HS-5 (cell line): Measurements from ENCODE around the gene LYPD4.
"Not testable (repeated sequence)": the region's sequence is repeated elsewhere in the genome, so short reads cannot be mapped to it uniquely, and the experiment has no call there.

Source experiments
- DNase-seq: peaks from one replicate; pipeline ENCODE4 v3.0.0-alpha.2; 2012; ENCODE audit warnings: low read depth

The LYPD4 gene, protein sequence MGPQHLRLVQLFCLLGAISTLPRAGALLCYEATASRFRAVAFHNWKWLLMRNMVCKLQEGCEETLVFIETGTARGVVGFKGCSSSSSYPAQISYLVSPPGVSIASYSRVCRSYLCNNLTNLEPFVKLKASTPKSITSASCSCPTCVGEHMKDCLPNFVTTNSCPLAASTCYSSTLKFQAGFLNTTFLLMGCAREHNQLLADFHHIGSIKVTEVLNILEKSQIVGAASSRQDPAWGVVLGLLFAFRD

DNA sequence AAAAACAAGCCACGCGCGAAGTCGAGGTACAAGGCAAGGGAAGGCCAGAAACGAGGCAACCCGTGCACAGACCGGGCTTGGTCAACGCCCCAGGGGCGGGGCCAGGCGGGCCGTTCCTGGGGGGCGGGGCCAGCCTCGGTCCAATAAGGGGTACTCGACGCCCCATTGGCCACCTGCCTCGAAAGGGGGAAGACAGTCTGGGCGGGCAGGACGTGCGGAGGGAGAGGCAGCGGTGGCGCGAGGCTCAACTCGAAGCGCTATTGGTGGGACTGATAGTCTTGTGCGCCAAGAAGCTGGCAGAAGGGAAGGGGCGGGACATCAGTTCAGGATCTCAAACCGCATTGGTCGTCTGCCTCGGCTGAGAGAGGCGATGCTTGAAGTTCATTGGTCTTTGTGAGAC, at the start of gene LYPD4:
TSS of gene LYPD4 (minus strand) at position 83 of the 400 bp plus-strand sequence. CDS start 5,398 bp downstream, outside the sequence.
- DNase-seq, result no peak

DNA sequence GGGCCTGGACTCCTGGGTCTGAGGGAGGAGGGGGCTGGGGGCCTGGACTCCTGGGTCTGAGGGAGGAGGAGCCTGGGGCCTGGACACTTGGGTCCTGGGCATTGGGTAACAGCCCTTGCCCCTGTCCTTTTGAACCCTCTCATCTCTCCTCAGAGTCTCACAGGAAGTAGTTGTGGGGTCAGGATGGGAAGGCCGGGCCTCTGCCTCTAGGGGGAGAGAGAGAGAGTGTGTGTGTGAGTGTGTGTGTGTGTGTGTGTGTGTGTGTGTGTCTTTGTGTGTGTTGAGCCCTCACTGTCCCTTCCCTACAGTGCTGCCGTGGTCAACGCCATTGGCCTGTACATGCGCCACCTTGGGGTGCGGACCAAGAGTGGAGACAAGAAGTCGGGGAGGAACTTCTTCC, 49.4 kb upstream of the LYPD4 start:
- no peak for DNase-seq

DNA sequence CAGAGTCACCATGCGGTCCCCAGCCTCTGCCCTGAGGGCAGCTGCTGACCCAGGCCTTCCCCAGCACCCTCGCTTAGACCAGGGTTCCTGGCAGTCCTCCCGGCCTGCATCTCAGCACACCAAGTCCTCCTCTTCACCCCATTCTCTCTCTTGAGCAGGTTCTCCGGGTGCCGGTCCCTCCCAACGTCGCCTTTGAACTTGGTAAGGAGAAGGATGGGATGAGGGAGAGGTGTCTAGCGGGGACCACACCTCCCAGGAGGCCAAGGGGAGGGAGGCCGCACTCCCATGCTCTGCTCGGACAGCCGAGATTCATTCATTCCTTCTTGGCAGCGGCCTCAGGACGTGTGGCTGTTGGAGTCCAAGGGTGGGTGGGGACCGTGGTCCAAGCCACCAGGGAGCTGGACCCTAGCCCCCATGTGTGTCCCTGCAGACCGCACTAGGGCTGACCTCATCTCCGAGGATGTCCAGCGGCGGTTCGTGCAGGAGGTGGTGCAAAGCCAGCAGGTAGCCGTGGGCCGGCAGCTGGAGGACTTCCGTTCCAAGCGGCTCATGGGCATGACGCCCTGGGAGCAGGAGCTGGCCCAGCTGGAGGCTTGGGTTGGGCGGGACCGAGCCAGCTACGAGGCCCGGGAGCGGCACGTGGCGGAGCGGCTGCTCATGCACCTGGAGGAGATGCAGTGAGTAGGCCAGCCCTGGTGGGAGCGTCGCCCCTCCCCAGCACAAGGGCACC, 47.9 kb upstream of the LYPD4 start:
- DNase-seq, result no peak

DNA sequence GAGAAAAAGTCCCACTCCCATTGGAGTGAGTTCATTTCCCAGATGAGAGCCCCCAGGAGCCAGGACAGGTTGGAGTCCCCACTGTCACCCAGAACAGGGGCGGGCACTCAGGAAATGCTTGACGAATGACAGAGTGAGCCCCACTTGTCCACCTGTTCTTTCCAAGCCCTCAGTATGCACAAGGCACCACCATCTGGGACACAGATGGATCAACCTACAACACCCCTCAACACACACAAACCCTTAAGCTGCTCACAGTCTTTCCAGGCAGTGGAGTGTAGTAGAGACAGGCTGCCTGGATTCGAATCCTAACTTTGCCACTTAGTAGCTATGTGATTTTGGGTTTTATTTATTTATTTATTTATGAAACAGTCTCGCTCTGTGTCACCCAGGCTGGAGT, 46.5 kb upstream of the LYPD4 start:
- no peak for DNase-seq

DNA sequence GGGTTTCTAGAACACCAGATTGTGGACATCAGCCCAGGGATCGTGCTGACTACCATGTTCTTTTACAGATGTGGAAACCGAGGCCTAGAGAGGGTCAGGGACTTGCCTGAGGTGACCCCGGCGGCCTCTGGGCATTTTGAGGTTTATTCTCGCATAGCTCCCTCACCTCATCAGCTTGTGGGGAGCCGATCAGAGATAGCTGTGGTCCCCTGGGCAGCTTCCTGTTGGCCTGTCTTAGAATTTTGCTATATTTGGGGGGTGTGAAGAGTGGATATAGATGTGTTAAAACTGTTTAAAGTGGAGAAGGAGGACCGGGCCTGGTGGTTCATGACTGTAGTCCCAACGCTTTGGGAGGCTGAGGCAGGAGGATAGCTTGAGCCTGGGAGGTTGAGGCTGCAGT, 45.4 kb upstream of the LYPD4 start:
- no peak for DNase-seq

DNA sequence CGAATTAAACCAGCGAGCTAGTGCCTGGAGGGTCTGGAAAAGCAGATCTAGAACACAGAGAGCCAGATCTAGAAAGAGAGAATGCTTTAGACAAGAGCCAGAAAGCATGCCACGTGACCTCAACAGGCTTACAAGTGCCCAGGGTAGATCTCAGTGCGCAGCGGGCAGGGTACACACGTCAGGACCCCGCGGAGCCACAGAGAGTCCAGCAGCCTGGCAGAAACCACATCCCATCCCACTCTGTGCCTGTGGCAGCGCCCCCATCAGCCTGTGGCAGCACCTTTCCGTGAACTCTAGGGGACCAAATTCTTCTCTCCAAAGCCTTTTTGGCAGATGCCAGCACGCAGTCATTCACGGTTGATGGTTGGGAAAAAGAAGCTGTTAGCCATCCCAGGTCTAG, 44.4 kb upstream of the LYPD4 start:
- DNase-seq, result no peak

DNA sequence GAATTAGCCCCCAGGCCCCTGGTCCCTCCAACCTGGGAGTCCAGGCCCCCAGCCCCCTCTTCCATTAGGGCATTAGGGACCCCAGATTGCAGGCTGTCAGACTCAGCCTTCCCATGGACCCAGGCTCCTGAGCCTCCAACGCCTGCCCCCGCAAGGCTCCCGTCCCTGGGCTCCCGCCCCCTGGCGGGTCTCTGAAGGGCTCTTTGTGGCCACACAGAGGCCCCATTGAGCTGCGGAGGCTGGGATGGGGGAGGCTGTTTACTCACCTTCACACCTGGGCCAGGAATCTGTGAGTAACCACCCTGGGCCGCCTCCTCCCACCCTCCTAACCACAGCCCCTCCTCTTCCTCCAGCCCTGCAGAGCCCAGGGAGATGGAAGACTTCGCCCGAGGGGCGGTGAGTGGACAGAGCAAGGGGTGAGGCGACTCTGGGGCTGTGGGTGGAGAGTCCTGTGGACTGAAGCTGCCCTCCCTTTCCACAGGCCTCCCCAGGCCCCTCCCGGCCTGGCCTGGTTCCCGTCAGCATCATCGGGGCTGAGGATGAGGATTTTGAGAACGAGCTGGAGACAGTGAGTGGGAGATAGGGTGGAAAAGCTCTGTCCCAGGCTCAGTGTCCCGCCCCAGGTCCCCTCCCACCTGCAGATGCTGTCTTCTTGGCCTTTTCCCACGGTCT, 43.4 kb upstream of the LYPD4 start:
- no peak for DNase-seq

DNA sequence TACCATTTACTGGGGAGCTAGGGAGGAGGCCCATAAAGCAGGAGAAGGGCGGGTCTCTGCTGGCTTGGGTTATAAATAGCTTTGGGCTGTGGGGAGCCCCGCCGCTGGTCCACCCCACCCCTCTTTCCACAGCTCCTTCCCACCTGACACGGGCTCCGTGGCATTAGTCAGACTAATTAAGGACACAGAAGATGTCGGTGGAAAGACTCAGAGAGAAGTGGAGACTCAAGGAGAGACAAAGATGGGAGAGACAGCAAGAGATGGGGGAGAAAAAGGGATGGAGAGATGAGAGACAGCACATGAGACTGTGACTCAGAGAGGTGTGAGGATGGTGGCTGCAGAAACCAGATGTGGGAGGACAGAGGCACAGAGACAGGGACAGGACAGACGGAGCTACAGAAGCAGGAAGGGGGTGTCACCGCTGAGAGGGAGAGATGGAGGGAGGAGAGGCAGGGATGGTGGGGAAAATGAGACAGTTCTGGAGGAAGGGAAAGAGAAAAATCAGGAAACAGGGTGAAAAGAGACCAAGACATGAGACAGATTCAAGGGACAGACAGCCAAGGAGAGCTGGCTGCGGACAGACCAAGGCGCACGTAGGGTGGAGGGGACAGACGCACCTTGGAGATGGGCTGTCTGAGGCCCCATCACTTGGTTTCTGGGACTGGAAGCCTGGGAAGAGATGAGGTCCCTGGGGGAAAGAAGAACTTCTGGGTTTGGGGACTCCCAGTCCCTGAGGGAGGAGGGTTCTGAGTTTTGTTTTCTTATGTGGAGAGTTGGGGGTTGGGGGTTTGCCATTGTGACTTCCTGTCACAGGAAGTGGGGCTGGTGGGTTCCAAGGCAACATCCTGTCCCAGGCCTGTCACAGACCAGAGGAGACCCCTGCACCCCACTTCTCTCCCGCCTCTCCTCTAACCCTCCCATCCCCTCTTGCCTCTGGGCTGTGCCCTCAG, 42.6 kb upstream of the LYPD4 start:
- no peak for DNase-seq

DNA sequence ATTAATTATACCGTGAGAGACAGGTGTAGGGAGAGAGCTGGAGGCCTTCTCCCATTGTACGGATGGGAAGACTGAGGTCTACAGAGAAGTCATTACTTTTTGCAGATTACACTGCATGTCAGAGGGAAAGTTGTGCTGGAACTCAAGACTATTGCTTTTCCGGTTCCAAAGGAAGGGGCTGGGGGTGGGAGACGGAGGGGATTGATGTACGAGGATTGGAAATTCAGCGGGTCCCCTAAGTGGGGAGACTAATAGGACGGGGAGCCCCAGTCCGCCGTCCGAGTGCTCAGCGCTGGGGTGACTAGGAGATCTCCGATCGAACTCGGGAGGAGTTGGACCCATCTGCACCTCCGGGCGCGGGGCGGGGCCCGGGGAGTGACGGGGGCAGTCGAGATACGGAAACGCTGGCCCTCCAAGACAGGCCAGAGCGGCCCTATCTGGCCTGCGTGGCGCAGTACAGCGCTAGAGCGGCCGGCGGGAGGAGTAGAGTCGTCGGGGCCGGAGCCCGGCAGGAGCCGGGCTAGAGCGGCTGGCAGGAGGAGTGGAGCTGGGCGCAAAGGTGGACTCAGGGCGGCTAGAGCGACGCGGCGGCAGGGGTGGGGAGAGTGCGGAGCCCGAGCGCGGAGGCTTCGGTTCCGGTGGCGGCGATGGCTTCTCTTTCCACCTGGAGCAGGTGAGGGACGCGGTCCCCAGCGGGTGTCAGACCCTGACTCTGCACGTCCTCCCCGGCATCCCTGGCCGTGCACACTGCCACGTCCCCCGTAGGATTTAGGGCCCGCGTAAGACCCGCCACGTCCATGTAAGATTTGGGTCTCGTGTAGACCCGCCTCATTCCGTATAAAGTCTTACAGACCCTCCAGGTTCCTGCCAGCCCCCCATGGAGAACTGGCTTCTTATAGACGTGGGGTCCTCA, 39.6 kb upstream of the LYPD4 start:
- peak; percentile 78 for DNase-seq

DNA sequence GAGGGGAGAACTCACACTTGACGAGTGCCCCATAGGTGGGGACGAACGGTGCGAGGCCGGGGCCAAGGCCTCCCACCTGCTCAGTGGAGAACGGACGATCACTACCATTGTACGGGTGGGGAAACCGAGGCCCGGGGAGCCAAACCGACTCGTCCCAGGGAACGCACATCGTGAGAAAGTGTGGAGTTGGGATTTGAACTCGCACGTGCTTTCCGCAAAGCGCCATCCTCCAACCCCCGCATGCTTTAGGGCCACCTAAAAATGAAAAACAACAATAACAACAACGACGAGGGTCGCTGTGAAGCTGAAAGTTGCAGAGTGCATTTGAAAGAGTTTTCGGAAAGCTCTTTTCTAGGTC, 39.0 kb upstream of the LYPD4 start:
- DNase-seq, result no peak

DNA sequence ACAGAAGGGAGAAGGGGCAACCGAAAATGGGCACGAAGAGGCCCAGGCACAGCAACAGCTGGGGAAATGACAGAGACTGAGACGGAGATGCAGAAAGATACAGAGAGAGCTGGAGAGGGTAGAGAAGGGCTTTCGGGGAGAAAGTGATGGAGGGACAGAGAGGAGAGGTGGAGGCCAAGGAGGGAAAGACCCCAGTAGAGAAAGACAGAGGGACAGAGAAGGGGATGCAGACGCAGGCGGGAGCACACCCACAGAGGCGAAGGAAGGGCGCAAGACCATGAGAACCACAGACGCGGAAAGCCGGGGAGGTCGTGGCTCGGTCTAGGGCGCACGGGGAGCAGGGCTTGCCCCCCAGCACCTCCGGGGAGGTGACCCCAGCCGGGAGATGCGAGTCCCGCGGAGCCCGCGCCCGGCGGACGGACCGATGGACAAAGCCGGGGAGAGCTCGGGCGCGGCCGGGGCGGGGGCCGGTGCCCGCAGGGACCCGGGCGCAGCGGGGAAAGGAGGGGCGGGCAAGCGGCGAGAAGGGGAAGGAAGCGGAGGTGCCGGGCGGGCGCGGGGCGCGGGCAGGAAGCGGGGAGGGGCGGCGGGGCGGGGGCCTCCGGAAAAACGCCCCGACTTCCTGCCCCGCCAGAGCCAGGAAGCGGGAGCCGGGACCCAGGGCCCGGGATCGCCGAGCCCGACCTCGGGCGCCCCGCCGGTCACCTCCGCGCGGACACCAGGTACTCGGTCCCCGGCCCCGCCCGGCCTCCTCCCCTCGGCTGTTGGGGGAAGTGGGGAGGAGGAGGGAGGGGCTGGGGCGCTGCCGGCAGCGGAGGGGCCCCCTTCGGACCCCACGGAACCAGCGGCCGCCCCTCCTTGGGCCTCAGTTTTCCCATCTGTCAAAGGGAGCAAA, 38.3 kb upstream of the LYPD4 start, which contains the start of gene ARHGEF1:
TSS of gene ARHGEF1 (plus strand) at position 617 of the 895 bp plus-strand sequence. CDS start 4,899 bp downstream, outside the sequence.
- DNase-seq, result no peak

DNA sequence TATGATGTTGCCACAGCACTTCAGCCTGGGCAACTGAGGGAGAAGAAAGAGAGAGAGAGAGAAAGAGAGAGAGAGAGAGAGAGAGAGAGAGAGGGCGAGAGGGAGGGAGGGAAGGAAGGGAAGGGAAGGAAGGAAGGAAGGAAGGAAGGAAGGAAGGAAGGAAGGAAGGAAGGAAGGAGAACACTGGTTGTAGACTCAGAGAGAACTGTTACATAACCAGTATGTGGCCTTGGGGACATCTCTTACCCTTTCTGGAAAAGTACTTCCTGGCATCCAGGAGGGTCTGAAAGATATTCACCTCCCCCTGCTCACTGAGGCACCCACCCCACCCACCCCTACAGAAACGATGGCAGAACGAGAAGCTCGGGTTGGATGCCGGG, 35.8 kb upstream of the LYPD4 start:
- no peak for DNase-seq

DNA sequence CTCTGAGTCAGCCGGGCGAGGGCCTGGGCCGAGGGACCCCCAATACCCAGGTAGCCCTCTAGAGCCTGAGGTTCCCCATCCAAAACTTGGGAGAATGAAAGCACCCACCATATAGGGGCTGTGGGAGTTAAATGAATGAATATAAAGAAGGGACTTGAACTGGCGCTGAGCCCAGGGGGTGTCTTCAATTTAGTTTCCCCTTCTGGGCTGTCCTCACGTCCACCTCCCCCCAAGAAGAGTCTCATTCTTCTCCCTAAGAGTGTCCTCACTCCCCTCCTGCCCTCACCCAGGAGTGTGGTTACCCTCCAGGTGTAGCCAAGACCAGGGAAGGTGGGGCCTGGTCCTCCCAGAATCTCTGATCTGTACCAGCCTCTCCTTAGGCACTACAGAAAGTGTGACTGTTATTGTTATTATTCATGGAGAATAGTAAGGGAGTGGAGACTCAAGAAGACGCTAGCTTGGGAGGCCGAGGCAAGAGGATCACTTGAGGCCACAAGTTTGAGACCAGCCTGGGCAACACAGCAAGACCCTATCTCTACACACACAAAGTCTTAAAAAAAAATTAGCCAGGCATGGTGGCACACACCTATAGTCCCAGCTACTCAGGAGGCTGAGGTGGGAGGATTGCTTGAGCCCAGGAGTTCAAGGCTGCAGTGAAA, 35.3 kb upstream of the LYPD4 start:
- no peak for DNase-seq

DNA sequence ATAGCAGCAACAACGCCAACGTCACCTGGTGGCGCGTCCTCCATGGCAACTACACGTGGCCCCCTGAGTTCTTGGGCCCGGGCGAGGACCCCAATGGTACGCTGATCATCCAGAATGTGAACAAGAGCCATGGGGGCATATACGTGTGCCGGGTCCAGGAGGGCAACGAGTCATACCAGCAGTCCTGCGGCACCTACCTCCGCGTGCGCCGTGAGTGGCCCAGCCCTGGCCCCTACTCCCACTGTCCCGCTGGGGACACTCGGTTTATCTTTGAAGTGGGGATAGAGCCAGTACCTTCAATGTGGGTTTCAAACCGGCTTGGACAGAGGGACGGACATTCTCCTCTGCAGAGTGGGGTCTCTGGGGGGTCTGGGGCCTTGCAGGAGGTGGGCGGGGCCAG, 34.6 kb upstream of the LYPD4 start:
- DNase-seq, result no peak

DNA sequence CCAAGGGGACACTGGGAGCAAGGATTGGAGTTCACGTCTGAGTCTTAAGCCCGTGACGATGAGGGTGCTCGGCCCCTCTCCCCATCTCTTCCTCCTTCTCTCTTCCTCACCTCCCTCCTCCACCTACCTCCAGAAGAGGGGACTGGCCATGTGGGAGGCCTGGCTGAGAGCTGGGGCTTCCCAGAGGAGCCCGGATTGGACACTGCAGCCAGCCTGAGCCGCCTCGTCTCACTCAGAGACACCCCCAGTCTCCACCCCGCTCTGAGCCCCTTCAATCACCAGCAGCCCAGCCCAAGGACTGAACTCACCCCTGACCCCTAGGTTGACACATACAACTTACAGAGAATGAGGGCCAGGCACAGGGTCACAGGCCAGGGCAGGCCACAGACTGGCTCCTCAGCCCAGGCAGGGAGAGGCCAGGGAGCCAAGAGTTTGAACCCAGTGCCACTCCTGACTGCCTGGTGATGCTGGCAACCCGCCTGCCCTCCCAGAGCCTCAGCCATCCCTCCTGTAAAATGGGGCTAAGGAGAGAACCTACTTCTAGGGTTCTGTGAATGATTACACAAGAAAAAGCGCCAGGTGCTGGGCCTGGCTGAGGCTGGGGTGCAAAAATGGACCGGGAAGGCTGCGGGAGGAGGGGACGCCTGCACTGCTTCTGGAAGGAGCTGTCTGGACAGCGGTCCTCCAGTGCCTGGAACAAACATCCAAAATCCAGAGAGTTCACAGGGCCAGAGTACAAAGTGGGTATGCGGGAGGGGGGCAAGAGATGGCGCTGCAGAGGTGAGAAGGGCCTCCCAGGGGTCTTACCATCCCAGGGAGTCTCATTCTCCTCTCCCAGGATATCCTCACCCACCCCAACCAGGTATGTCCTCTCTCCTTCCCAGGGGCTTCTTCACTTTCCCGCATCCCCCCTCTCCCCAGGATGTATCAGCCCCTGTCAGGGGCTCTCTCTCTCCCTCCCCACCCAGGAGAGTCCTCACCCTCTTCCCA, 33.7 kb upstream of the LYPD4 start:
- DNase-seq, result no peak

DNA sequence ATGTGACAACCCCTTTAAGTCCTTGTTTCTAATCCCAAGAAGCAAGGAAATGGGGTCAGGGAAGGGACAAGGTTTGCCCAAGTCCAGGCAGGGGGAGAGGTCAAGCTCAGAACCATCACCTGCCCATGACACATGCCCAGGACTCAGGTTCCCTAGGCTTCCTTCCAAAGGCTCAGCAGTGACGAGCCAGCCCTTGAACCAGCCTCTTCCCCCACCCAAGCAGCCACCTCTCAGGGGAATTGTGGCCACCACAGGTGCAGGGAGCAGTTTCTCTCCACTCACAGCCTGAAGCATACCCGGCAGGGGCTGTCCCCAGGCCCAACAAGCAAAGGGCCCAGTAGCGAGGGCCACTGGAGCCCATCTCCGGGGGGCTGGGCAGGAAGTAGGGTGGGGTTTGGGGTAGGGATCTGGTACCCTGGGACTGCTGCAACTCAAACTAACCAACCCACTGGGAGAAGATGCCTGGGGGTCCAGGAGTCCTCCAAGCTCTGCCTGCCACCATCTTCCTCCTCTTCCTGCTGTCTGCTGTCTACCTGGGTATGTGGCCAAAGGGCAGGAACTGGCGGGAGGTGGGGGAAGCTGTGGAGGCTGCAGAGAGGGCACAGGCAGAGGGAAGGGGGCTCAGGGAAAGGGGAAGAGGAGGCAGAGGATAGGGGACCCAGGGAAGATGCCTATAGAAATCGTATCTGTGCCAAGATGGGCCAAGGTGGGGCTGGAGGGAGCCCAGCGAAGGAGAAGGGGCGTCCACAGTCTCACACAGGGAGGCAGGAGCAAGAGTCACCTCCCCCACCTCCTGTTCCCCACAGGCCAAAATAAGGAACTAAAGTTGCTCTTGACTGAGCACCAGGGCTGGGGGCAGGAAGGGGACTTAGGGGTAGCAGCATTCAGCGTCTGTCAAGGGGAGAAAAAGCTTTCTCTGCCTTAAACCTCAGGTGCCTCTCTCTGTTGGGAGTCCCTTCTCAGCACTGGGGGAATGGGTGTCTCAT, 32.7 kb upstream of the LYPD4 start, which contains the start of gene CD79A:
TSS of gene CD79A (plus strand) at position 433 of the 986 bp plus-strand sequence. CDS start at position 459, 26 bp downstream.
- DNase-seq, result no peak

DNA sequence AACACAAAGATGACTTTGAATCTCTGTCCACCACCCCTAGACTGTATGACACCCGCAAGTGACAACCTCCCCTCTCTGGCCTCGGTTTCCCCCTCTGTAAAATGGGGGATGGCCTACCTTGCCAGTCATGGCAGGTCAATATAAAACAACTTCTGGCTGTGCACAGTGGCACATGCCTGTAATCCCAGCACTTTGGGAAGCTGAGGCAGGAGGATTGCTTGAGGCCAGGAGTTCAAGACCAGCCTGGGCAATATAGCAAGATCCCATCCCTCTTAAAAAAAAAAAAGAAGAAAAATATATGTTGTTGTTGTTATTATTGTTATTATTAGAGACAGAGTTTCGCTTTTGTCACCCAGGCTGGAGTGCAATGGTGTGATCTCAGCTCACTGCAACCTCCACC, 31.5 kb upstream of the LYPD4 start:
- not testable (repeated sequence) for DNase-seq
